ENCODE results near the gene SCYL1.

- no peak for TF ChIP-seq CTCF (IDR thresholded peaks at IDR 0.05)
- TF ChIP-seq POLR2A (IDR thresholded peaks at IDR 0.05): peak in 1 of 2 donors; percentile 27
These were observed 17.9 kb upstream of the SCYL1 start for GRCh38 chr11:65506772-65507505.
